ENCODE data around the gene SPCS3.

SPCS3 gene

GRCh38 chr4:176363072-176363471, 43.3 kb downstream of the SPCS3 start:
- H3K36me3 ChIP-seq (ENCODE audit: insufficient read depth, low read length): no peaks in the 10 kb centered on the region
- H3K9me3 ChIP-seq (ENCODE audit: insufficient read depth, low read depth, low read length): no peaks in the 10 kb centered on the region
- no peak overlapping the region for H3K9ac ChIP-seq (ENCODE audit: low read depth, low read length, poor library complexity, severe bottlenecking)
- no peak for TF ChIP-seq EZH2phosphoT487 (IDR thresholded peaks at IDR 0.05; ENCODE audit: borderline replicate concordance)
- TF ChIP-seq CTCF (conservative IDR thresholded peaks at IDR 0.05; ENCODE audit: low read length): no peak
- no peaks in the 10 kb centered on the region for H3K9me2 ChIP-seq (replicated peaks; ENCODE audit: low read depth, low read length)
- H3K4me3 ChIP-seq (ENCODE audit: low read length, poor library complexity, severe bottlenecking): no peak overlapping the region
- no peaks in the 10 kb centered on the region for H3F3A ChIP-seq (ENCODE audit: low read depth)
- H3K4me1 ChIP-seq (ENCODE audit: insufficient read depth, low read length, poor library complexity, severe bottlenecking): no peaks in the 10 kb centered on the region
- H3K79me2 ChIP-seq (ENCODE audit: insufficient read depth, low read length): no peaks in the 10 kb centered on the region
- no peak overlapping the region for H3K4me2 ChIP-seq (ENCODE audit: low read depth, low read length, poor library complexity, severe bottlenecking)
- no peak overlapping the region for H2AFZ ChIP-seq (ENCODE audit: low read length)
- H3K27me3 ChIP-seq (ENCODE audit: insufficient read depth, low read length, poor library complexity, severe bottlenecking): no peaks in the 10 kb centered on the region
- no peaks in the 10 kb centered on the region for H4K20me1 ChIP-seq (ENCODE audit: insufficient read depth, low read length, poor library complexity, severe bottlenecking)

- Histone ChIP-seq H3K36me3 (ENCODE audit: insufficient read depth, low read length) (no peaks in the 10 kb centered on the region), H3K79me2 (ENCODE audit: insufficient read depth, low read length) (no peaks in the 10 kb centered on the region), H3K9ac (ENCODE audit: low read depth, low read length, poor library complexity, severe bottlenecking) (no peak overlapping the region), H4K20me1 (ENCODE audit: insufficient read depth, low read length, poor library complexity, severe bottlenecking) (no peaks in the 10 kb centered on the region), H2AFZ (ENCODE audit: low read length) (no peak overlapping the region), H3K9me3 (ENCODE audit: insufficient read depth, low read depth, low read length) (no peaks in the 10 kb centered on the region), H3K9me2 (replicated peaks; ENCODE audit: low read depth, low read length) (no peaks in the 10 kb centered on the region), H3F3A (ENCODE audit: low read depth) (no peaks in the 10 kb centered on the region), H3K27me3 (ENCODE audit: insufficient read depth, low read length, poor library complexity, severe bottlenecking) (no peaks in the 10 kb centered on the region), H3K4me2 (ENCODE audit: low read depth, low read length, poor library complexity, severe bottlenecking) (no peak overlapping the region), H3K4me1 (ENCODE audit: insufficient read depth, low read length, poor library complexity, severe bottlenecking) (no peaks in the 10 kb centered on the region), H3K4me3 (ENCODE audit: low read length, poor library complexity, severe bottlenecking) (no peak overlapping the region)
- no peak for TF ChIP-seq EZH2phosphoT487 (IDR thresholded peaks at IDR 0.05; ENCODE audit: borderline replicate concordance)
Measured at GRCh38 chr4:176367771-176368465, 48.2 kb downstream of the SPCS3 start.

GRCh38 chr4:176376032-176376614, 56.4 kb downstream of the SPCS3 start:
- H3K36me3 ChIP-seq (ENCODE audit: insufficient read depth, low read length): no peaks in the 10 kb centered on the region
- TF ChIP-seq CTCF (conservative IDR thresholded peaks at IDR 0.05; ENCODE audit: low read length): peak; percentile 71
- no peak for TF ChIP-seq EZH2phosphoT487 (IDR thresholded peaks at IDR 0.05; ENCODE audit: borderline replicate concordance)
- H3K9me2 ChIP-seq (replicated peaks; ENCODE audit: low read depth, low read length): no peaks in the 10 kb centered on the region
- H3K9ac ChIP-seq (ENCODE audit: low read depth, low read length, poor library complexity, severe bottlenecking): no peak overlapping the region
- H3K9me3 ChIP-seq (ENCODE audit: insufficient read depth, low read depth, low read length): no peaks in the 10 kb centered on the region
- no peaks in the 10 kb centered on the region for H4K20me1 ChIP-seq (ENCODE audit: insufficient read depth, low read length, poor library complexity, severe bottlenecking)
- no peak overlapping the region for H3K4me2 ChIP-seq (ENCODE audit: low read depth, low read length, poor library complexity, severe bottlenecking)
- H3K79me2 ChIP-seq (ENCODE audit: insufficient read depth, low read length): no peaks in the 10 kb centered on the region
- no peaks in the 10 kb centered on the region for H3F3A ChIP-seq (ENCODE audit: low read depth)
- H3K4me3 ChIP-seq (ENCODE audit: low read length, poor library complexity, severe bottlenecking): no peak overlapping the region
- no peak overlapping the region for H2AFZ ChIP-seq (ENCODE audit: low read length)
- no peaks in the 10 kb centered on the region for H3K4me1 ChIP-seq (ENCODE audit: insufficient read depth, low read length, poor library complexity, severe bottlenecking)
- no peaks in the 10 kb centered on the region for H3K27me3 ChIP-seq (ENCODE audit: insufficient read depth, low read length, poor library complexity, severe bottlenecking)
